ENCODE results near the gene IL1RAPL1.

IL1RAPL1 gene

DNA sequence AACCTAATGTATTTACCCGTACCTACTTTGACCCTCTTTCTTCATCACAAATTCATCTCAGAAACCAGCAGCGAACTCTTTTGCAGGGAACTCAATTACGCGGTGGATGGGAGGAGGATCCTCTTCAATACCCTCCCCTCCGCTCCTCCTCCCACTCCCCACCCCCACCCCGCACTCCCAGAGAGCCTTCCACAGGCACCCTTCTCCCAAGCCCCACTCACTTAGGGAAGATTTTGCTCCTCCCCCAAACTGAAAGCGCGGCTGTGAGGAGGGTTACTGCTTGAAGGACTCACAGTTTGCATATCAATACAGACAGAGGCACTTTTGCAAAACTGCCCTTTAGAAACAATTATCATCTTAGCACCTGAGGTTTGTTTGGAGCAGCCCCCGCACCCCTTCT is 960 bp upstream of the IL1RAPL1 start:
- Histone ChIP-seq H3K27me3 (ENCODE audit: control insufficient read depth, insufficient read depth, low read length) (no peaks in the 10 kb centered on the region), H3K9ac (ENCODE audit: low read depth, low read length) (no peak overlapping the region), H3K4me3 (ENCODE audit: low read length) (no peak overlapping the region), H3K9me3 (replicated peaks; ENCODE audit: low read length) (no peaks in the 10 kb centered on the region), H3K4me2 (ENCODE audit: low read length) (no peak overlapping the region), H3K4me1 (ENCODE audit: control insufficient read depth, insufficient read depth, low read length) (no peaks in the 10 kb centered on the region), H3K36me3 (ENCODE audit: insufficient read depth, low read length) (no peaks in the 10 kb centered on the region)

DNA sequence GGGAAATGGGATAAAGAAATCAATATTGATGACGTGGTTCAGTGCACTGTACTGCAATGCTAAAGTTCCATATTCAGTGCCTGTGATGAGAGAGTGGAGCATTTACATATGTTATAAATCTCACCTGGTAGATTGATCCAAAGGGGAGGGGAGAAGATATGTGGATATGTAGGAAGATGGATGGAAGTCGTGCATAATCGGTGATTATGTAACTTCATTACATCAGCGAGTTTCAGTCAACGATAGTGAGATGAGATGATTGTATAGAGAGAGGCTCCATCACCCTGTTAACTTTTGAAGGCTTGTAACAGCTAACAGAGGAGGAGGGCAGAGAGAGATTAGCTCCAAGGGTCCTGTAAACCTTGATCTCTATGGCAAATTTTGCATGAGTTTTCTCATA is 1.8 kb downstream of the IL1RAPL1 start:
- Histone ChIP-seq H3K27me3 (ENCODE audit: control insufficient read depth, insufficient read depth, low read length) (no peaks in the 10 kb centered on the region), H3K4me1 (ENCODE audit: control insufficient read depth, insufficient read depth, low read length) (no peaks in the 10 kb centered on the region), H3K9ac (ENCODE audit: low read depth, low read length) (no peak overlapping the region), H3K9me3 (replicated peaks; ENCODE audit: low read length) (no peaks in the 10 kb centered on the region), H3K4me2 (ENCODE audit: low read length) (no peak overlapping the region), H3K36me3 (ENCODE audit: insufficient read depth, low read length) (no peaks in the 10 kb centered on the region), H3K4me3 (ENCODE audit: low read length) (no peak overlapping the region)

- no peak overlapping the region for H3K9ac ChIP-seq (ENCODE audit: low read depth, low read length)
- no peak overlapping the region for H3K4me3 ChIP-seq (ENCODE audit: low read length)
- no peak overlapping the region for H3K4me2 ChIP-seq (ENCODE audit: low read length)
- no peaks in the 10 kb centered on the region for H3K9me3 ChIP-seq (replicated peaks; ENCODE audit: low read length)
- H3K36me3 ChIP-seq (ENCODE audit: insufficient read depth, low read length) = no peaks in the 10 kb centered on the region
- H3K27me3 ChIP-seq (ENCODE audit: control insufficient read depth, insufficient read depth, low read length) = no peaks in the 10 kb centered on the region
- no peaks in the 10 kb centered on the region for H3K4me1 ChIP-seq (ENCODE audit: control insufficient read depth, insufficient read depth, low read length)
These were observed 3.1 kb downstream of the IL1RAPL1 start for GRCh38 chrX:28590396-28590795.

GRCh38 chrX:28591542-28591941 is 4.3 kb downstream of the IL1RAPL1 start:
- Histone ChIP-seq H3K4me3 (ENCODE audit: low read length) (no peak overlapping the region), H3K9ac (ENCODE audit: low read depth, low read length) (no peak overlapping the region), H3K36me3 (ENCODE audit: insufficient read depth, low read length) (no peaks in the 10 kb centered on the region), H3K4me2 (ENCODE audit: low read length) (no peak overlapping the region), H3K9me3 (replicated peaks; ENCODE audit: low read length) (no peaks in the 10 kb centered on the region), H3K4me1 (ENCODE audit: control insufficient read depth, insufficient read depth, low read length) (no peaks in the 10 kb centered on the region), H3K27me3 (ENCODE audit: control insufficient read depth, insufficient read depth, low read length) (no peaks in the 10 kb centered on the region)

DNA sequence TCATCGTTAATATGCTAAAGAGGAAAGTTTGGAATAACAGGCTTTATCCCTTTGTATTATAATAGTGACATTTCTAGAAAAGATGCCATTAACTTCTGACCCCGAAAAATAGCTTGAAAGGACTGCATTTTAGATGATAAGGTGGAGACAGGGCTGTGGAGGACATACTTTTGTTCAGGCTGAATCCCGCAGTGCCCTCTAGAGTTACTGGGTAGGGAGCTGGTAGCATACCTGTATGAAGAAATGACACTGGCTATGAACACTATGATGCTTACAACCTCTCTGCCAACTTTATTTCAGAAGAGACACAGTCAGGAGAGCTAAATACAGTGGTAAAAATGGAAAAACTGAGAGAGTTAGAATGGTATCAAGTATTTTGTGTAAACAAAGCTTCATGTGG is 8.1 kb downstream of the IL1RAPL1 start:
- no peak overlapping the region for H3K4me2 ChIP-seq (ENCODE audit: low read length)
- no peak overlapping the region for H3K9ac ChIP-seq (ENCODE audit: low read depth, low read length)
- no peaks in the 10 kb centered on the region for H3K36me3 ChIP-seq (ENCODE audit: insufficient read depth, low read length)
- no peaks in the 10 kb centered on the region for H3K27me3 ChIP-seq (ENCODE audit: control insufficient read depth, insufficient read depth, low read length)
- H3K9me3 ChIP-seq (replicated peaks; ENCODE audit: low read length) = peaks cover 5% of the 10 kb centered on the region
- H3K4me1 ChIP-seq (ENCODE audit: control insufficient read depth, insufficient read depth, low read length) = no peaks in the 10 kb centered on the region
- no peak overlapping the region for H3K4me3 ChIP-seq (ENCODE audit: low read length)

DNA sequence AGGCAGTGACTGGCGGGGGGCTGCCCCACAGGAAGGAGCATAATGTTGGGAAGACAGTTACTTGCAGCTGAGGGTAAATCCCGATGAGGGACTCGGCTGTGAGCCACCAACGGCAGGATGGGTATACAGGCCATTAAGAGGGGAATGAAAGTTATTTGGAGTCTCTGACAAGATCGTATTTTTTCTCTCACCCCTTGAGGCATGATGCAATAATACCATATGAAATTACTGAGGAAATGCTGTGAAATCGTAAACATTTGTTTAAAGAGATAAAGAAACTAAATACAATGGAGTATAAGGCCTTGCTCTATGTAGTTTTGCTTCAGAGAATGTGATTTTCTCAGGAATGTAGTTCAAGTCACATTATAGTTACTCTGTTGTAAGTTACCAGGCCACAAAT is 12.7 kb downstream of the IL1RAPL1 start:
- H3K4me2 ChIP-seq (ENCODE audit: low read length) = no peak overlapping the region
- no peaks in the 10 kb centered on the region for H3K36me3 ChIP-seq (ENCODE audit: insufficient read depth, low read length)
- no peak overlapping the region for H3K4me3 ChIP-seq (ENCODE audit: low read length)
- peaks cover 5% of the 10 kb centered on the region for H3K9me3 ChIP-seq (replicated peaks; ENCODE audit: low read length)
- H3K9ac ChIP-seq (ENCODE audit: low read depth, low read length) = no peak overlapping the region
- H3K4me1 ChIP-seq (ENCODE audit: control insufficient read depth, insufficient read depth, low read length) = no peaks in the 10 kb centered on the region
- no peaks in the 10 kb centered on the region for H3K27me3 ChIP-seq (ENCODE audit: control insufficient read depth, insufficient read depth, low read length)

- no peaks in the 10 kb centered on the region for H3K36me3 ChIP-seq (ENCODE audit: insufficient read depth, low read length)
- H3K27me3 ChIP-seq (ENCODE audit: control insufficient read depth, insufficient read depth, low read length) = no peaks in the 10 kb centered on the region
- no peak overlapping the region for H3K4me3 ChIP-seq (ENCODE audit: low read length)
- no peaks in the 10 kb centered on the region for H3K4me1 ChIP-seq (ENCODE audit: control insufficient read depth, insufficient read depth, low read length)
- peaks cover 4% of the 10 kb centered on the region for H3K9me3 ChIP-seq (replicated peaks; ENCODE audit: low read length)
- H3K4me2 ChIP-seq (ENCODE audit: low read length) = no peak overlapping the region
- H3K9ac ChIP-seq (ENCODE audit: low read depth, low read length) = no peak overlapping the region
These were observed 21.8 kb downstream of the IL1RAPL1 start for GRCh38 chrX:28609003-28609402.

DNA sequence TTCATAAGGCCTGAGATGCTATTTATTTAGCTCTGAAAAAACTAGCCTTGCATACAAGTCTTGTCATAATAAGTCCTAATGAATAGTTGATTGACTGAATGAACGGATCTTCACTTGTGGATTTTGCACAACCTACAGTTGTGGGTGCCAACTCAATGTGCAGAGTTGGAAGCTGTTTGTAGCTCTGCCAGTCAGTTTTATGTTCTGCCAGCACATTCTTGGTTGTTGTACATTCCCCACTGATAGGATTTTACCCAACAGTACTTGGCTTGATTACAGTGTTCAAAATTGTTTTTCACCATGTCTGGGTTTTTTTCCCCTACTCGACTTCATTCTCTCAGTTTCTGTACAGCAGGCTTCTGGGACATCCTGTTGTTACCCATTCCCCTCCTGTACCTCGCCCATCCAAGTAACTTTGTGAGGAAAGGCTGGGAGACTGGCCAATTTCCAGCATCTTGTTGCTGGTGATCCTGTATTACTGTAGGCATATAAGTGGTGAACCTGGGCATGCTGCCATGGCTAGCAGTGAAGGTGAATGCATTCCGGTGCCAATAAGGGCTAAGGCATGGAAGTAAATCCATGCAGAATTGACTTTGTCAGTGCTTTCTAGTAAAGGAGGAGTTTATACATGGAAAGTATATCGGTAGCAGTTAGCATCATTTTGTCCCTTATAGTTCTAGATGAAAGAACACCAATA is 22.8 kb downstream of the IL1RAPL1 start:
- Histone ChIP-seq H3K4me1 (ENCODE audit: control insufficient read depth, insufficient read depth, low read length) (no peaks in the 10 kb centered on the region), H3K9me3 (replicated peaks; ENCODE audit: low read length) (peaks cover 4% of the 10 kb centered on the region), H3K4me2 (ENCODE audit: low read length) (no peak overlapping the region), H3K4me3 (ENCODE audit: low read length) (no peak overlapping the region), H3K27me3 (ENCODE audit: control insufficient read depth, insufficient read depth, low read length) (no peaks in the 10 kb centered on the region), H3K36me3 (ENCODE audit: insufficient read depth, low read length) (no peaks in the 10 kb centered on the region), H3K9ac (ENCODE audit: low read depth, low read length) (no peak overlapping the region)

- Histone ChIP-seq H3K9me3 (replicated peaks; ENCODE audit: low read length) (peaks cover 6% of the 10 kb centered on the region), H3K4me1 (ENCODE audit: control insufficient read depth, insufficient read depth, low read length) (no peaks in the 10 kb centered on the region), H3K36me3 (ENCODE audit: insufficient read depth, low read length) (no peaks in the 10 kb centered on the region), H3K4me2 (ENCODE audit: low read length) (no peak overlapping the region), H3K4me3 (ENCODE audit: low read length) (no peak overlapping the region), H3K9ac (ENCODE audit: low read depth, low read length) (no peak overlapping the region), H3K27me3 (ENCODE audit: control insufficient read depth, insufficient read depth, low read length) (no peaks in the 10 kb centered on the region)
These were observed 23.5 kb downstream of the IL1RAPL1 start for GRCh38 chrX:28610746-28611145.

DNA sequence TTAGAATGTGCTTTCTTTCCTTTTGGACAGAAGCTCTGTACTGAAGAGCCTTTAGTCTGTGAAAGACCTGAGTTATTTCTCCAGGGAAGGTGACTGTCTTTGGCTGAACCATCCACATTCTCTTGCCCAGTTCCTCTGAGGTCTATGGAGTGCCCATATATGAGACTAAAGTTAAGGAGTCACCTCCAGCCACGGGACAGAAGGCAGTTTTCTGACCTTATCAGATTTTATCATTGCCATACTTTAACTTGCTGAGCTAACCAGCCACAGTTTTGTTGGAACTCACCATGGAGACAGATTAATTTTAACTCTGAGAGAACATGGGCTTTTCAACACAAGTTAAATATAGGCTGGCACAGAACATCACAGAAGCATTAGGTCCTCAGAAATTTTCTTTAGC is 26.3 kb downstream of the IL1RAPL1 start:
- no peaks in the 10 kb centered on the region for H3K36me3 ChIP-seq (ENCODE audit: insufficient read depth, low read length)
- H3K4me2 ChIP-seq (ENCODE audit: low read length) = no peak overlapping the region
- H3K4me3 ChIP-seq (ENCODE audit: low read length) = no peak overlapping the region
- H3K9me3 ChIP-seq (replicated peaks; ENCODE audit: low read length) = peaks cover 6% of the 10 kb centered on the region
- H3K9ac ChIP-seq (ENCODE audit: low read depth, low read length) = no peak overlapping the region
- no peaks in the 10 kb centered on the region for H3K4me1 ChIP-seq (ENCODE audit: control insufficient read depth, insufficient read depth, low read length)
- no peaks in the 10 kb centered on the region for H3K27me3 ChIP-seq (ENCODE audit: control insufficient read depth, insufficient read depth, low read length)

DNA sequence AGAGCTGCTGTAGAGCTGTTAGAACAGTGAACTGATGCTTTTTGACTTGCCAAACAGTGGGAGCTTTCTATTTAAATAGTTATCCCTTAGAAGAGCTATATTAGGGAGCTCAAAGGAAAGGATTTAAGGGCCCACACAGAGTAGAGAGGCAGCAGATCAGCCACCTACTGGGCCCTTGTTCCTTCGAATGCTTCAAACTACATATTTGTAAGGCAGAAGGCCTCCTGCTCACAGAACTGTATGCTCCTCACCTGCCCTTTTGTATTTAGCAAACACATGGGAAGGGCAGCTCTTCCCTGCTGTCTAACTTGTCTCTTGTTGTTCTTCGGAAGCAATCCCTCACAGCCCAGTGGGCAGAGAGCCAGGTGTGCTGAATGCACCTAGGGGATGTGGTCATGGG is 38.0 kb downstream of the IL1RAPL1 start:
- Histone ChIP-seq H3K36me3 (ENCODE audit: insufficient read depth, low read length) (no peaks in the 10 kb centered on the region), H3K27me3 (ENCODE audit: control insufficient read depth, insufficient read depth, low read length) (no peaks in the 10 kb centered on the region), H3K4me3 (ENCODE audit: low read length) (no peak overlapping the region), H3K4me1 (ENCODE audit: control insufficient read depth, insufficient read depth, low read length) (no peaks in the 10 kb centered on the region), H3K9ac (ENCODE audit: low read depth, low read length) (no peak overlapping the region), H3K9me3 (replicated peaks; ENCODE audit: low read length) (no peaks in the 10 kb centered on the region), H3K4me2 (ENCODE audit: low read length) (no peak overlapping the region)

- no peaks in the 10 kb centered on the region for H3K36me3 ChIP-seq (ENCODE audit: insufficient read depth, low read length)
- no peaks in the 10 kb centered on the region for H3K9me3 ChIP-seq (replicated peaks; ENCODE audit: low read length)
- no peak overlapping the region for H3K9ac ChIP-seq (ENCODE audit: low read depth, low read length)
- no peak overlapping the region for H3K4me3 ChIP-seq (ENCODE audit: low read length)
- no peak overlapping the region for H3K4me2 ChIP-seq (ENCODE audit: low read length)
- no peaks in the 10 kb centered on the region for H3K27me3 ChIP-seq (ENCODE audit: control insufficient read depth, insufficient read depth, low read length)
- H3K4me1 ChIP-seq (ENCODE audit: control insufficient read depth, insufficient read depth, low read length) = no peaks in the 10 kb centered on the region
These were observed 39.3 kb downstream of the IL1RAPL1 start for GRCh38 chrX:28626515-28626914.
